GM21390 (cell line): ENCODE measurements around the gene FAM78A.
"Not testable (repeated sequence)": the region's sequence is repeated elsewhere in the genome, so short reads cannot be mapped to it uniquely, and the experiment has no call there.

Experiments used
- ATAC-seq: cut with Tn5 transposase; IDR thresholded peaks from one replicate; pipeline ENCODE4 v1.9.1; 2021; ENCODE audit not compliant: unreplicated experiment

The FAM78A gene

GRCh38 chr9:131270171-131271015 is 5.9 kb downstream of the FAM78A start:
- ATAC-seq = no peak

- ATAC-seq = no peak
Observed at GRCh38 chr9:131266266-131267229, 9.8 kb downstream of the FAM78A start.

- ATAC-seq = no peak
Observed at GRCh38 chr9:131264231-131264630, 12.1 kb downstream of the FAM78A start.

- no peak for ATAC-seq
Observed at GRCh38 chr9:131263701-131264100, 12.6 kb downstream of the FAM78A start.

GRCh38 chr9:131263033-131263343 is 13.3 kb downstream of the FAM78A start:
- ATAC-seq = not testable (repeated sequence)

- ATAC-seq = no peak
Observed at GRCh38 chr9:131262327-131263032, 13.8 kb downstream of the FAM78A start.

- ATAC-seq = no peak
Observed at GRCh38 chr9:131260751-131261452, 15.4 kb downstream of the FAM78A start.

GRCh38 chr9:131259916-131260597 is 16.3 kb downstream of the FAM78A start:
- no peak for ATAC-seq

- ATAC-seq = no peak
Observed at GRCh38 chr9:131259432-131259898, 16.8 kb downstream of the FAM78A start.

- ATAC-seq = no peak
Observed at GRCh38 chr9:131258698-131259431, 17.4 kb downstream of the FAM78A start.

- no peak for ATAC-seq
Observed at GRCh38 chr9:131258186-131258585, 18.1 kb downstream of the FAM78A start.

- no peak for ATAC-seq
Observed at GRCh38 chr9:131257266-131258025, 18.9 kb downstream of the FAM78A start.

GRCh38 chr9:131255676-131256197 is 20.6 kb downstream of the FAM78A start:
- no peak for ATAC-seq

- ATAC-seq = no peak
Observed at GRCh38 chr9:131254626-131255025, 21.7 kb downstream of the FAM78A start.

GRCh38 chr9:131253891-131254491 is 22.3 kb downstream of the FAM78A start:
- ATAC-seq = no peak

- ATAC-seq = no peak
Observed at GRCh38 chr9:131252120-131252519, 24.2 kb downstream of the FAM78A start.

- no peak for ATAC-seq
Observed at GRCh38 chr9:131246618-131247017, 29.7 kb downstream of the FAM78A start.

GRCh38 chr9:131244331-131244730 is 32.0 kb downstream of the FAM78A start:
- not testable (repeated sequence) for ATAC-seq
